Peyer's patch (tissue), 4 donors: ENCODE results near the gene LAIR2.

Source experiments
- CTCF ChIP-seq, 6 experiments: fragments of 450-650 bp in 4 of 6; fragments of 200-600 bp in 2 of 6; sonication (generic) in 1 of 6; IDR thresholded peaks; one replicate each; pipeline ENCODE4 v1.5.1; 2017 to 2019; ENCODE audit warnings: antibody characterized with exemption in 6 of 6, mild to moderate bottlenecking in 3 of 6, moderate library complexity in 1 of 6
- POLR2A ChIP-seq, 2 donors: fragments of 450-650 bp; IDR thresholded peaks; one replicate each; pipeline ENCODE4 v1.5.1; 2017; ENCODE audit warnings: antibody characterized with exemption in 2 of 2, mild to moderate bottlenecking in 2 of 2, moderate library complexity in 2 of 2

GRCh38 chr19:54459282-54460229 is 43.1 kb upstream of the LAIR2 start:
- TF ChIP-seq CTCF (IDR thresholded peaks at IDR 0.05) (no peak), POLR2A (IDR thresholded peaks at IDR 0.05) (no peak)
